Vagina (tissue), 2 donors: ENCODE measurements around the gene URB1. TPM values are rescaled to one million over a fixed set of nuclear protein-coding genes. Genes with fewer than 3 reads are reported as not detected.
A peak's percentile ranks its signal among the peaks of the same experiment; 100 is the strongest.
"Not testable (repeated sequence)": the region's sequence is repeated elsewhere in the genome, so short reads cannot be mapped to it uniquely, and the experiment has no call there.

Experiments
- DNase-seq, 2 donors: peaks; one replicate each; pipeline ENCODE4 v3.0.0-alpha.2; 2017; ENCODE audit errors: extremely low spot score in 2 of 2
- H3K27ac ChIP-seq: fragments of 200-600 bp; sonication (generic); one replicate; pipeline ENCODE4 v1.5.1; 2019
- H3K27me3 ChIP-seq: fragments of 200-600 bp; sonication (generic); one replicate; pipeline ENCODE4 v1.5.1; 2019
- H3K36me3 ChIP-seq, 2 donors: fragments of 200-600 bp; sonication (generic); one replicate each; pipeline ENCODE4 v1.5.1; 2017 to 2019
- H3K4me1 ChIP-seq: fragments of 200-600 bp; sonication (generic); one replicate; pipeline ENCODE4 v1.5.1; 2019
- H3K4me3 ChIP-seq, 2 donors: fragments of 200-600 bp; sonication (generic); 1 replicate in 1 of 2; 2 replicates in 1 of 2; pipeline ENCODE4 v1.5.1; 2016 to 2019
- H3K9me3 ChIP-seq: fragments of 200-600 bp; sonication (generic); one replicate; pipeline ENCODE4 v1.5.1; 2019
- CTCF ChIP-seq, 3 experiments: fragments of 450-650 bp in 2 of 3; fragments of 200-600 bp in 1 of 3; sonication (generic) in 1 of 3; IDR thresholded peaks; one replicate each; pipeline ENCODE4 v1.5.1; 2017 to 2019; ENCODE audit warnings: antibody characterized with exemption in 3 of 3, mild to moderate bottlenecking in 2 of 3, moderate library complexity in 2 of 3
- POLR2A ChIP-seq, 2 donors: fragments of 450-650 bp; IDR thresholded peaks; one replicate each; pipeline ENCODE4 v1.6.1; 2017; ENCODE audit warnings: antibody characterized with exemption in 2 of 2, mild to moderate bottlenecking in 2 of 2, moderate library complexity in 2 of 2
- POLR2AphosphoS5 ChIP-seq, 2 donors: sonication (generic); formaldehyde crosslinking; IDR thresholded peaks; one replicate each; pipeline ENCODE4 v1.9.0; 2017; ENCODE audit warnings: antibody characterized with exemption in 2 of 2, mild to moderate bottlenecking in 2 of 2, low read depth in 1 of 2; ENCODE audit not compliant: insufficient read depth in 1 of 2
- intact Hi-C: fragments of 100-400 bp; cut with DNase I; formaldehyde crosslinking; loops from one replicate; pipeline ENCODE4 v1.15.1; 2023
- total RNA-seq: library from RNA; depleted of rRNA; stranded (reverse); fragments of >200 nt; gene quantifications from one replicate; pipeline ENCODE4 v1.2.3, GENCODE V29; 2016

URB1 gene
- 23.8 TPM for total RNA-seq

- H3K36me3 ChIP-seq = peaks cover 0 to 2% of the 10 kb centered on the region in 2 donors
- no peaks in the 10 kb centered on the region for H3K9me3 ChIP-seq
- H3K4me1 ChIP-seq = peaks cover 45% of the 10 kb centered on the region
- H3K27ac ChIP-seq = peak within 1 kb of the TSS; percentile 75
- no peak for DNase-seq
- TF ChIP-seq CTCF (IDR thresholded peaks at IDR 0.05) (no peak), POLR2A (IDR thresholded peaks at IDR 0.05) (peak in 1 of 2 donors; percentile 65), POLR2AphosphoS5 (IDR thresholded peaks at IDR 0.05; ENCODE audit: insufficient read depth in 1 of 2, low read depth in 1 of 2) (peak; percentile 81 to 90)
- no peaks in the 10 kb centered on the region for H3K27me3 ChIP-seq
- peak within 1 kb of the TSS; percentile 89 to 98 for H3K4me3 ChIP-seq
- intact Hi-C loops = no loop called here
These were observed at the start of gene URB1 for GRCh38 chr21:32392880-32393676. URB1 (minus strand) TSS chr21:32393012; CDS start chr21:32392910, 102 bp downstream.

- no peak overlapping the region for H3K27ac ChIP-seq
- TF ChIP-seq POLR2AphosphoS5 (IDR thresholded peaks at IDR 0.05; ENCODE audit: insufficient read depth in 1 of 2, low read depth in 1 of 2) (no peak), CTCF (IDR thresholded peaks at IDR 0.05) (no peak), POLR2A (IDR thresholded peaks at IDR 0.05) (no peak)
- intact Hi-C loops = no loop called here
- H3K4me1 ChIP-seq = peaks cover 23% of the 10 kb centered on the region
- H3K36me3 ChIP-seq = no peaks in the 10 kb centered on the region
- no peak overlapping the region for H3K4me3 ChIP-seq
- no peaks in the 10 kb centered on the region for H3K27me3 ChIP-seq
- H3K9me3 ChIP-seq = no peaks in the 10 kb centered on the region
- DNase-seq = no peak
These were observed 44.9 kb upstream of the URB1 start for GRCh38 chr21:32437729-32438128.

- not testable (repeated sequence) for H3K27ac ChIP-seq
These were observed 40.3 kb upstream of the URB1 start for GRCh38 chr21:32432982-32433660.

GRCh38 chr21:32427958-32428623 is 35.3 kb upstream of the URB1 start:
- DNase-seq = no peak
- Histone ChIP-seq H3K9me3 (no peaks in the 10 kb centered on the region), H3K36me3 (no peaks in the 10 kb centered on the region), H3K4me1 (peaks cover 62% of the 10 kb centered on the region), H3K4me3 (no peak overlapping the region), H3K27ac (peak overlapping the region; percentile 4), H3K27me3 (no peaks in the 10 kb centered on the region)
- intact Hi-C loops = no loop called here
- TF ChIP-seq POLR2A (IDR thresholded peaks at IDR 0.05) (no peak), CTCF (IDR thresholded peaks at IDR 0.05) (no peak), POLR2AphosphoS5 (IDR thresholded peaks at IDR 0.05; ENCODE audit: insufficient read depth in 1 of 2, low read depth in 1 of 2) (no peak)

More at GRCh38 chr21:32432982-32433660, 40.3 kb upstream of the URB1 start:
- intact Hi-C loops, H3K9me3 ChIP-seq, H3K4me3 ChIP-seq, DNase-seq, H3K36me3 ChIP-seq, H3K27me3 ChIP-seq: not testable (repeated sequence)
- H3K4me1 ChIP-seq = peaks cover 34% of the 10 kb centered on the region

- intact Hi-C loops = no loop called here
- Histone ChIP-seq H3K36me3 (no peaks in the 10 kb centered on the region), H3K4me3 (no peak overlapping the region), H3K27ac (peak overlapping the region; percentile 51), H3K4me1 (peaks cover 60% of the 10 kb centered on the region), H3K9me3 (no peaks in the 10 kb centered on the region), H3K27me3 (no peaks in the 10 kb centered on the region)
- DNase-seq = no peak
- TF ChIP-seq POLR2A (IDR thresholded peaks at IDR 0.05) = no peak
- no peak for TF ChIP-seq CTCF (IDR thresholded peaks at IDR 0.05)
- no peak for TF ChIP-seq POLR2AphosphoS5 (IDR thresholded peaks at IDR 0.05; ENCODE audit: insufficient read depth in 1 of 2, low read depth in 1 of 2)
These were observed 33.8 kb upstream of the URB1 start for GRCh38 chr21:32426592-32427051.
